ENCODE data around the gene INHA.

DNA sequence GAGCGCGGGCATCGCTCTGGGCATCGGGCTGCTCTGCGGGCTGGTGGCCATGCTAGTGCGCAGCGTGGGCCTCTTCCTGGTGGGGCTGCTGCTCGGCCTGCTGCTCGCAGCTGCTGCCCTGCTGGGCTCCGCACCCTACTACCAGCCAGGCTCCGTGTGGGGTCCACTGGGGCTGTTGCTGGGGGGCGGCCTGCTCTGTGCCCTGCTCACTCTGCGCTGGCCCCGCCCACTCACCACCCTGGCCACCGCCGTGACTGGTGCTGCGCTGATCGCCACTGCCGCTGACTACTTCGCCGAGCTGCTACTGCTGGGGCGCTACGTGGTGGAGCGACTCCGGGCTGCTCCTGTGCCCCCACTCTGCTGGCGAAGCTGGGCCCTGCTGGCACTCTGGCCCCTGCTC, 24.5 kb upstream of the INHA start:
- TF ChIP-seq EZH2 (IDR thresholded peaks at IDR 0.05; ENCODE audit: low read length, unreplicated experiment) (no peak), EZH2phosphoT487 (IDR thresholded peaks at IDR 0.05; ENCODE audit: borderline replicate concordance, low read length) (no peak)
- TF ChIP-seq, protein P1, sequence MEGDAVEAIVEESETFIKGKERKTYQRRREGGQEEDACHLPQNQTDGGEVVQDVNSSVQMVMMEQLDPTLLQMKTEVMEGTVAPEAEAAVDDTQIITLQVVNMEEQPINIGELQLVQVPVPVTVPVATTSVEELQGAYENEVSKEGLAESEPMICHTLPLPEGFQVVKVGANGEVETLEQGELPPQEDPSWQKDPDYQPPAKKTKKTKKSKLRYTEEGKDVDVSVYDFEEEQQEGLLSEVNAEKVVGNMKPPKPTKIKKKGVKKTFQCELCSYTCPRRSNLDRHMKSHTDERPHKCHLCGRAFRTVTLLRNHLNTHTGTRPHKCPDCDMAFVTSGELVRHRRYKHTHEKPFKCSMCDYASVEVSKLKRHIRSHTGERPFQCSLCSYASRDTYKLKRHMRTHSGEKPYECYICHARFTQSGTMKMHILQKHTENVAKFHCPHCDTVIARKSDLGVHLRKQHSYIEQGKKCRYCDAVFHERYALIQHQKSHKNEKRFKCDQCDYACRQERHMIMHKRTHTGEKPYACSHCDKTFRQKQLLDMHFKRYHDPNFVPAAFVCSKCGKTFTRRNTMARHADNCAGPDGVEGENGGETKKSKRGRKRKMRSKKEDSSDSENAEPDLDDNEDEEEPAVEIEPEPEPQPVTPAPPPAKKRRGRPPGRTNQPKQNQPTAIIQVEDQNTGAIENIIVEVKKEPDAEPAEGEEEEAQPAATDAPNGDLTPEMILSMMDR (conservative IDR thresholded peaks at IDR 0.05; ENCODE audit: low read depth, low read length): no peak
